Glutamatergic neuron (in vitro differentiated cells): Measurements from ENCODE around the gene DNMT3B. TPM values are rescaled to one million over a fixed set of nuclear protein-coding genes. Genes with fewer than 3 reads are reported as not detected.

Experiments
- DNase-seq: peaks from one replicate; pipeline ENCODE4 v3.0.0; 2022
- H3K27ac Mint-ChIP-seq: one replicate; pipeline ENCODE4 v1.8.0; 2020; ENCODE audit warnings: mild to moderate bottlenecking, mixed read lengths, inconsistent platforms; ENCODE audit not compliant: unreplicated experiment
- H3K27me3 Mint-ChIP-seq: one replicate; pipeline ENCODE4 v1.8.0; 2020; ENCODE audit warnings: mild to moderate bottlenecking, moderate library complexity, mixed read lengths, inconsistent platforms; ENCODE audit not compliant: unreplicated experiment
- H3K36me3 Mint-ChIP-seq: one replicate; pipeline ENCODE4 v1.8.0; 2020; ENCODE audit warnings: mild to moderate bottlenecking, mixed read lengths, inconsistent platforms; ENCODE audit not compliant: unreplicated experiment
- H3K4me1 Mint-ChIP-seq: one replicate; pipeline ENCODE4 v1.8.0; 2020; ENCODE audit warnings: mild to moderate bottlenecking, low read depth, mixed read lengths, inconsistent platforms; ENCODE audit not compliant: unreplicated experiment
- H3K4me3 Mint-ChIP-seq: one replicate; pipeline ENCODE4 v1.8.0; 2020; ENCODE audit warnings: mild to moderate bottlenecking, mixed read lengths, inconsistent platforms; ENCODE audit not compliant: unreplicated experiment
- H3K9me3 Mint-ChIP-seq: one replicate; pipeline ENCODE4 v1.8.0; 2020; ENCODE audit warnings: mild to moderate bottlenecking, moderate library complexity, mixed read lengths, inconsistent platforms; ENCODE audit not compliant: unreplicated experiment
- CTCF ChIP-seq: fragments of 200-600 bp; sonication (generic); IDR thresholded peaks from one replicate; pipeline ENCODE4 v1.5.0; 2021; ENCODE audit not compliant: partially characterized antibody, unreplicated experiment
- total RNA-seq: library from RNA; stranded (reverse); fragmentation: NEBNext Ultra II Directional; extraction: Animal tissue kit (Norgen Biotek cat#: 25700); gene quantifications from one replicate; pipeline ENCODE4 v1.2.1, GENCODE V29; 2021; ENCODE audit not compliant: unreplicated experiment

Gene DNMT3B
- total RNA-seq, 1 donor from 2014 or later = 29.0 TPM

GRCh38 chr20:32804022-32804715 is 42.0 kb downstream of the DNMT3B start:
- Mint-ChIP-seq H3K4me1 (peaks cover 52% of the 10 kb centered on the region), H3K9me3 (peaks cover 16% of the 10 kb centered on the region), H3K36me3 (peaks cover 24% of the 10 kb centered on the region), H3K4me3 (no peak overlapping the region), H3K27me3 (peaks cover 9% of the 10 kb centered on the region), H3K27ac (peak overlapping the region; percentile 5)
- DNase-seq = no peak
- TF ChIP-seq CTCF = no peak

- no peak overlapping the region for H3K27ac Mint-ChIP-seq
- peaks cover 52% of the 10 kb centered on the region for H3K4me1 Mint-ChIP-seq
- H3K27me3 Mint-ChIP-seq = peaks cover 11% of the 10 kb centered on the region
- H3K36me3 Mint-ChIP-seq = peaks cover 25% of the 10 kb centered on the region
- no peak for TF ChIP-seq CTCF
- no peak for DNase-seq
- H3K4me3 Mint-ChIP-seq = no peak overlapping the region
- H3K9me3 Mint-ChIP-seq = peaks cover 19% of the 10 kb centered on the region
Measured at GRCh38 chr20:32804817-32805216, 42.6 kb downstream of the DNMT3B start.

DNA sequence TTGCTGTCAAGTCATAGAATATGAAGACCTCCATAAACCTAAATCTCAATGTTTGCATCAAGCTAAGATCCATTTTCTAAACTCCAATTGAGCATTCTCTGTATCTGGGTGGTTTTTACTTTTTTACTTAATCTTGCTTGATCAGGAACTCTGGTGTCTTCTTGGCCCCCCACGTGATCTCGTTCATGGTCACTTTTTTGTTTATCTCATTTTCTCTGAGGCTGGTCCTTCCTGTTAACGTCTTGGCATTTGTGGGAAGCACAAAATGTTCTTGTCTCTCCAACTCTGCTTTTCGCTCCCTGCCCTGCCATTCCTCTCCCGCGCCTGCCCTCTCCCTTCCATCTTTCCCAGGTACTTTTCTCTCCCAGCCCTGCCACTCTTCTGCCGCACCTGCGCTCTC is 43.5 kb downstream of the DNMT3B start:
- Mint-ChIP-seq H3K36me3 (peaks cover 23% of the 10 kb centered on the region), H3K4me3 (peak overlapping the region; percentile 16), H3K27ac (peak overlapping the region; percentile 79)

GRCh38 chr20:32806356-32806755 is 44.2 kb downstream of the DNMT3B start:
- peak; percentile 73 for DNase-seq
- TF ChIP-seq CTCF = no peak
- Mint-ChIP-seq H3K27me3 (peaks cover 11% of the 10 kb centered on the region), H3K9me3 (peaks cover 18% of the 10 kb centered on the region), H3K27ac (peak overlapping the region; percentile 79), H3K36me3 (peaks cover 23% of the 10 kb centered on the region), H3K4me3 (peak overlapping the region; percentile 16), H3K4me1 (peaks cover 52% of the 10 kb centered on the region)

More for the DNA sequence above, 43.5 kb downstream of the DNMT3B start:
- H3K4me1 Mint-ChIP-seq = peaks cover 52% of the 10 kb centered on the region
- no peak for DNase-seq
- peaks cover 17% of the 10 kb centered on the region for H3K9me3 Mint-ChIP-seq
- no peak for TF ChIP-seq CTCF
- peaks cover 11% of the 10 kb centered on the region for H3K27me3 Mint-ChIP-seq

GRCh38 chr20:32807706-32808105 is 45.5 kb downstream of the DNMT3B start:
- no peak for TF ChIP-seq CTCF
- Mint-ChIP-seq H3K27me3 (peaks cover 13% of the 10 kb centered on the region), H3K36me3 (peaks cover 21% of the 10 kb centered on the region), H3K4me1 (peaks cover 52% of the 10 kb centered on the region), H3K27ac (peak overlapping the region; percentile 80), H3K9me3 (peaks cover 18% of the 10 kb centered on the region), H3K4me3 (peak overlapping the region; percentile 23)
- DNase-seq = peak; percentile 60
